ENCODE results near the gene TRAF4. TPM values are rescaled to one million over a fixed set of nuclear protein-coding genes. Genes with fewer than 3 reads are reported as not detected.

The TRAF4 gene, protein sequence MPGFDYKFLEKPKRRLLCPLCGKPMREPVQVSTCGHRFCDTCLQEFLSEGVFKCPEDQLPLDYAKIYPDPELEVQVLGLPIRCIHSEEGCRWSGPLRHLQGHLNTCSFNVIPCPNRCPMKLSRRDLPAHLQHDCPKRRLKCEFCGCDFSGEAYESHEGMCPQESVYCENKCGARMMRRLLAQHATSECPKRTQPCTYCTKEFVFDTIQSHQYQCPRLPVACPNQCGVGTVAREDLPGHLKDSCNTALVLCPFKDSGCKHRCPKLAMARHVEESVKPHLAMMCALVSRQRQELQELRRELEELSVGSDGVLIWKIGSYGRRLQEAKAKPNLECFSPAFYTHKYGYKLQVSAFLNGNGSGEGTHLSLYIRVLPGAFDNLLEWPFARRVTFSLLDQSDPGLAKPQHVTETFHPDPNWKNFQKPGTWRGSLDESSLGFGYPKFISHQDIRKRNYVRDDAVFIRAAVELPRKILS
- 120 TPM for polyA plus RNA-seq (2013, experiment 1 of 2)
- polyA plus RNA-seq (2013, experiment 2 of 2), result 122 TPM

GRCh38 chr17:28743243-28744103, at the start of gene TRAF4:
TRAF4 (plus strand) TSS chr17:28744011; CDS start chr17:28744113, 102 bp downstream.
- peak within 1 kb of the TSS; percentile 98 for H3K18ac ChIP-seq (ENCODE audit: low read length)
- H2BK5ac ChIP-seq (ENCODE audit: low read length), result peak within 1 kb of the TSS; percentile 86
- peak within 1 kb of the TSS; percentile 96 for H3K4me3 ChIP-seq (ENCODE audit: low read length)
- H3K4me1 ChIP-seq (ENCODE audit: control insufficient read depth, low read depth, low read length), result peaks cover 11% of the 10 kb centered on the region
- H2BK120ac ChIP-seq (ENCODE audit: low read depth, low read length), result peak within 1 kb of the TSS; percentile 89
- no peaks in the 10 kb centered on the region for H3K27me3 ChIP-seq (ENCODE audit: insufficient read depth, low read length, poor library complexity)
- no peak within 1 kb of the TSS for H2AK5ac ChIP-seq (ENCODE audit: low read length)
- H3K4ac ChIP-seq (ENCODE audit: low read depth, low read length), result peak within 1 kb of the TSS; percentile 99
- DNase-seq, result peak; percentile 98
- WGBS (ENCODE audit: extremely low coverage, insufficient coverage, low lambda C conversion rate), result no CpG with 5 or more reads among the region's 70 CpGs
- peak within 1 kb of the TSS; percentile 100 for H3K27ac ChIP-seq (ENCODE audit: low read depth, low read length)
- peaks cover 23% of the 10 kb centered on the region for H3K79me1 ChIP-seq (ENCODE audit: low read length)
- no peak within 1 kb of the TSS for H4K5ac ChIP-seq (ENCODE audit: low read length)
- H3K56ac ChIP-seq (ENCODE audit: low read length), result peak within 1 kb of the TSS; percentile 99
- peak within 1 kb of the TSS; percentile 96 for H3K9ac ChIP-seq (ENCODE audit: low read length)
- H2BK15ac ChIP-seq (replicated peaks; ENCODE audit: low read depth), result no peak within 1 kb of the TSS
- H3K4me2 ChIP-seq (ENCODE audit: low read length), result peak within 1 kb of the TSS; percentile 73
- peaks cover 39% of the 10 kb centered on the region for H3K79me2 ChIP-seq (ENCODE audit: control insufficient read depth, insufficient read depth, low read length)
- H3K23ac ChIP-seq (ENCODE audit: low read length), result peak within 1 kb of the TSS; percentile 99
- H3K36me3 ChIP-seq (ENCODE audit: control insufficient read depth, insufficient read depth, low read length), result peaks cover 19% of the 10 kb centered on the region
- H4K8ac ChIP-seq (ENCODE audit: low read depth, low read length), result peak within 1 kb of the TSS; percentile 98

DNA sequence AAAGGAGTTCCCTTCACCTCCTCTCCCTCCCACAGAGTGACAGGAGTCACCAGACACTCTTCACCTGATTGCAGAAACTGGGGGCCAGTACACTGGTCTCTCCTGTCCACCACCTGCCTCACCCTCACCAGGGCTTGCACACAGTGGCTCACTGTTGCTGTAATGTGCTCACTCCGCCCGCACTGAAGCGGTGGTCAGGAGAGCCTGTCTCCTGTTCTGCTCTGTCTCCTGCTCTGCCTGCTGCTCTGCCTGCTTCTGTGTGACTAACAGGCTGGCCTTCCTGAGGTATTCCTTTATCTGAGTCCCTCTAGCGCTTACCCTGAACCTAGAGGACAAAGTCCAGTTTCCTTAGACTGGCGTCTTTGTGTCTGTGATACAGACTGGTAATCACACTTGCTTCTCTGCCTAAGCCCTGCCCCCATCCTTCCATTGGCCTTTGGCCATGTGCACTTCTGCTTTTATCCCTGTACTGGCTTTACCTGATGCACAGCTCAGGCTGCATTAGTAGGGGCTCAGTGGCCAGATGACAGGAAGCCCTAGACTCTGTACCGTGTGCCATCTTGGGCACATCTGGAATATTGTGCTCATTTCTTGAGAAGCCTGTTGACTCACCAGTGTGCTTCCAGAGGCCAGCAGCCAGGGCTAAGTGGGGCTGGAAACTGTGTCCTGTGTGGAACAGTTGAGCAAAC, 45.4 kb upstream of the TRAF4 start:
- no peak overlapping the region for H4K5ac ChIP-seq (ENCODE audit: low read length)
- H2BK120ac ChIP-seq (ENCODE audit: low read depth, low read length), result no peak overlapping the region
- no peak overlapping the region for H3K4me3 ChIP-seq (ENCODE audit: low read length)
- H3K18ac ChIP-seq (ENCODE audit: low read length), result no peak overlapping the region
- H3K27me3 ChIP-seq (ENCODE audit: insufficient read depth, low read length, poor library complexity), result no peaks in the 10 kb centered on the region
- H3K23ac ChIP-seq (ENCODE audit: low read length), result no peak overlapping the region
- H3K4me1 ChIP-seq (ENCODE audit: control insufficient read depth, low read depth, low read length), result no peaks in the 10 kb centered on the region
- H4K8ac ChIP-seq (ENCODE audit: low read depth, low read length), result no peak overlapping the region
- no peak overlapping the region for H2BK15ac ChIP-seq (replicated peaks; ENCODE audit: low read depth)
- H3K56ac ChIP-seq (ENCODE audit: low read length), result no peak overlapping the region
- no peak overlapping the region for H3K9ac ChIP-seq (ENCODE audit: low read length)
- no peak overlapping the region for H3K27ac ChIP-seq (ENCODE audit: low read depth, low read length)
- no CpG with 5 or more reads among the region's 6 CpGs for WGBS (ENCODE audit: extremely low coverage, insufficient coverage, low lambda C conversion rate)
- DNase-seq, result no peak
- no peak overlapping the region for H2AK5ac ChIP-seq (ENCODE audit: low read length)
- no peaks in the 10 kb centered on the region for H3K79me2 ChIP-seq (ENCODE audit: control insufficient read depth, insufficient read depth, low read length)
- peaks cover 46% of the 10 kb centered on the region for H3K36me3 ChIP-seq (ENCODE audit: control insufficient read depth, insufficient read depth, low read length)
- no peak overlapping the region for H3K4ac ChIP-seq (ENCODE audit: low read depth, low read length)
- no peaks in the 10 kb centered on the region for H3K79me1 ChIP-seq (ENCODE audit: low read length)
- no peak overlapping the region for H3K4me2 ChIP-seq (ENCODE audit: low read length)
- H2BK5ac ChIP-seq (ENCODE audit: low read length), result no peak overlapping the region

- H3K4me2 ChIP-seq (ENCODE audit: low read length), result no peak overlapping the region
- no peaks in the 10 kb centered on the region for H3K27me3 ChIP-seq (ENCODE audit: insufficient read depth, low read length, poor library complexity)
- no peaks in the 10 kb centered on the region for H3K4me1 ChIP-seq (ENCODE audit: control insufficient read depth, low read depth, low read length)
- no peak overlapping the region for H3K9ac ChIP-seq (ENCODE audit: low read length)
- H3K56ac ChIP-seq (ENCODE audit: low read length), result no peak overlapping the region
- H3K79me2 ChIP-seq (ENCODE audit: control insufficient read depth, insufficient read depth, low read length), result no peaks in the 10 kb centered on the region
- no peak overlapping the region for H2BK15ac ChIP-seq (replicated peaks; ENCODE audit: low read depth)
- H3K18ac ChIP-seq (ENCODE audit: low read length), result no peak overlapping the region
- no peak overlapping the region for H4K8ac ChIP-seq (ENCODE audit: low read depth, low read length)
- H3K23ac ChIP-seq (ENCODE audit: low read length), result no peak overlapping the region
- no peak overlapping the region for H2BK5ac ChIP-seq (ENCODE audit: low read length)
- H2AK5ac ChIP-seq (ENCODE audit: low read length), result no peak overlapping the region
- WGBS (ENCODE audit: extremely low coverage, insufficient coverage, low lambda C conversion rate), result no CpG with 5 or more reads among the region's 8 CpGs
- H3K4me3 ChIP-seq (ENCODE audit: low read length), result no peak overlapping the region
- H4K5ac ChIP-seq (ENCODE audit: low read length), result no peak overlapping the region
- no peak for DNase-seq
- H3K27ac ChIP-seq (ENCODE audit: low read depth, low read length), result no peak overlapping the region
- H3K36me3 ChIP-seq (ENCODE audit: control insufficient read depth, insufficient read depth, low read length), result peaks cover 40% of the 10 kb centered on the region
- no peaks in the 10 kb centered on the region for H3K79me1 ChIP-seq (ENCODE audit: low read length)
- H2BK120ac ChIP-seq (ENCODE audit: low read depth, low read length), result no peak overlapping the region
- H3K4ac ChIP-seq (ENCODE audit: low read depth, low read length), result no peak overlapping the region
These were observed 43.5 kb upstream of the TRAF4 start for GRCh38 chr17:28700278-28700677.

DNA sequence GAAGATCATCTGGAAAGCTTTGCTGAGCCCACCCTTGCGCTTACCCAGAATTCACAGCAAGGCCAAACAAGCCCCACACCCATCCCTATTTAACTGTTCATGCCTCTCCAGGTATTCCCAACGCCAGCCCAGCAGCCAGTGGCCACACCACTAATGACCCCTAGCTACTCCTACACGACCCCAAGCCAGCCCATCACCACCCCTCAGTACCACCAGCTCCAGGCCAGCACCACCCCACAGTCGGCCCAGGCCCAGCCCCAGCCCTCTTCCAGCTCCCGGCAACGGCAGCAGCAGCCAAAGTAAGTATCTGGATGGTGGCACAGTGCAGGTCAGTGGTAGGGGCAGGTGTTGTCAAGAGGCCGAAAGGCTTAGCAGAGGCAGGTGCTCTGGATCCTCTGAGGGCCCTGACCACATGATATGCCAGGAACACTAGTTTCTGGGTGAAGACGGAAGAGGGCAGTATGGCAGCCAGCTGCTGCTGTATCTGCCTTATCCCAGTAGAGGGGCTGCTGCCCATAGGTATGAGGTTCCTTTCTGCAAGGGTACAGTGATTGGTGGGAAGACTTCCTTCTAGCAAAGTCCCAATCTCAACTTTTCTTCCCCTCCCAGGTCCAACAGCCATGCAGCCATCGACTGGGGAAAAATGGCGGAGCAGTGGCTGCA, 42.9 kb upstream of the TRAF4 start:
- no peak for DNase-seq
- Histone ChIP-seq H3K4me2 (ENCODE audit: low read length) (no peak overlapping the region), H4K8ac (ENCODE audit: low read depth, low read length) (no peak overlapping the region), H2BK15ac (replicated peaks; ENCODE audit: low read depth) (no peak overlapping the region), H2BK120ac (ENCODE audit: low read depth, low read length) (no peak overlapping the region), H2BK5ac (ENCODE audit: low read length) (no peak overlapping the region), H3K79me1 (ENCODE audit: low read length) (no peaks in the 10 kb centered on the region), H3K79me2 (ENCODE audit: control insufficient read depth, insufficient read depth, low read length) (no peaks in the 10 kb centered on the region), H3K36me3 (ENCODE audit: control insufficient read depth, insufficient read depth, low read length) (peaks cover 37% of the 10 kb centered on the region), H3K4me1 (ENCODE audit: control insufficient read depth, low read depth, low read length) (no peaks in the 10 kb centered on the region), H3K27ac (ENCODE audit: low read depth, low read length) (no peak overlapping the region), H4K5ac (ENCODE audit: low read length) (no peak overlapping the region), H3K23ac (ENCODE audit: low read length) (no peak overlapping the region), H3K56ac (ENCODE audit: low read length) (no peak overlapping the region), H3K18ac (ENCODE audit: low read length) (no peak overlapping the region), H3K4ac (ENCODE audit: low read depth, low read length) (no peak overlapping the region), H3K4me3 (ENCODE audit: low read length) (no peak overlapping the region), H2AK5ac (ENCODE audit: low read length) (no peak overlapping the region), H3K9ac (ENCODE audit: low read length) (no peak overlapping the region), H3K27me3 (ENCODE audit: insufficient read depth, low read length, poor library complexity) (no peaks in the 10 kb centered on the region)
- no CpG with 5 or more reads among the region's 10 CpGs for WGBS (ENCODE audit: extremely low coverage, insufficient coverage, low lambda C conversion rate)

DNA sequence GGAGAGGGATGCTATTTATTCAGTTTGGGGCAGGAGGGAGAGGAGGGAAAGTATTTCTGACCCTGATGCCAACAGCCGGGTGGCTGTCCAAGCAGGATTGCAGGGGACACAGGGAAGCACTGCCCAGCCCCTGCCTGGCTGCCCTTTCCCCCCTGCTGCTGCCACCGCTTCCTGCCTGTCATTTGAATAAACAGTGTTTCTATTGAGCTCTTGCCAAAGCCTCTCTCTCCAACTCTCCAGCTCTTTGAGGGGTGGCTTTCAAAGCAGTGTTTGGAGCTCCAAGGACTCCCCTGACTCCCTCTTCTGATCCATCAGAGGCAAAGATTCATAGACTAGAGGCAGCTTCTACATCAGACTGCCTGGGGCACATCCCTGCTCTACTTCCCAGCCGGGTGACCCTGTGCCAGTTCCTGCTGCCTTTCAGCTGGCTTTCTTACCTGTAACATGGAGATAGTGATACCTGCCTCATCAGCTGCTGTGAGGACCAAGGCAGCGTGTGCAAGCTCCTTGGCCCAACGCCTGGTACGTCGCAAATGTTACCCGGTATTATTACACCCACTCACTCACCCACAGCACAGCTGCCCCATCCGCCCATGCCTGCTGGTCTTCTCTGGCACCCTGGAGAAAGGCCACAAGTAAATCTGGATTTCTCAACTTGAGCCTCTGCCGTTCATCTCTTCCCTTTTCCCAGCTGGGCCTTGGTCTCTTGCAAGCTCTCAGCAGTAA, 41.6 kb upstream of the TRAF4 start:
- Histone ChIP-seq H3K36me3 (ENCODE audit: control insufficient read depth, insufficient read depth, low read length) (peaks cover 32% of the 10 kb centered on the region), H3K27ac (ENCODE audit: low read depth, low read length) (no peak overlapping the region)

More for the DNA sequence above, 41.6 kb upstream of the TRAF4 start:
- H2BK15ac ChIP-seq (replicated peaks; ENCODE audit: low read depth), result no peak overlapping the region
- no peak overlapping the region for H2BK5ac ChIP-seq (ENCODE audit: low read length)
- H3K18ac ChIP-seq (ENCODE audit: low read length), result no peak overlapping the region
- H3K4ac ChIP-seq (ENCODE audit: low read depth, low read length), result no peak overlapping the region
- no peak overlapping the region for H4K8ac ChIP-seq (ENCODE audit: low read depth, low read length)
- H3K4me2 ChIP-seq (ENCODE audit: low read length), result no peak overlapping the region
- no peak overlapping the region for H2BK120ac ChIP-seq (ENCODE audit: low read depth, low read length)
- no peak overlapping the region for H3K9ac ChIP-seq (ENCODE audit: low read length)
- H3K4me3 ChIP-seq (ENCODE audit: low read length), result no peak overlapping the region
- H3K56ac ChIP-seq (ENCODE audit: low read length), result no peak overlapping the region
- H3K79me1 ChIP-seq (ENCODE audit: low read length), result no peaks in the 10 kb centered on the region
- no peak overlapping the region for H4K5ac ChIP-seq (ENCODE audit: low read length)
- H3K79me2 ChIP-seq (ENCODE audit: control insufficient read depth, insufficient read depth, low read length), result no peaks in the 10 kb centered on the region
- no peak for DNase-seq
- no peaks in the 10 kb centered on the region for H3K4me1 ChIP-seq (ENCODE audit: control insufficient read depth, low read depth, low read length)
- no CpG with 5 or more reads among the region's 10 CpGs for WGBS (ENCODE audit: extremely low coverage, insufficient coverage, low lambda C conversion rate)
- H3K27me3 ChIP-seq (ENCODE audit: insufficient read depth, low read length, poor library complexity), result no peaks in the 10 kb centered on the region
- H3K23ac ChIP-seq (ENCODE audit: low read length), result no peak overlapping the region
- H2AK5ac ChIP-seq (ENCODE audit: low read length), result no peak overlapping the region
